Fibroblast of lung (primary cell): Measurements from ENCODE around the gene RMDN2. TPM values are rescaled to one million over a fixed set of nuclear protein-coding genes. Genes with fewer than 3 reads are reported as not detected.
A peak's percentile ranks its signal among the peaks of the same experiment; 100 is the strongest.

Source experiments
- DNase-seq, 2 donors: peaks; one replicate each; pipeline versions ENCODE4 v3.0.0 to v3.0.0-alpha.2; 2010; ENCODE audit warnings: low read depth in 2 of 2
- H2AFZ ChIP-seq: 2 replicates; pipeline ENCODE4 v1.5.1; 2012; ENCODE audit warnings: low read length, control low read depth, inconsistent platforms
- H3K27ac ChIP-seq: 2 replicates; pipeline ENCODE4 v1.5.1; 2011; ENCODE audit warnings: low read length, control low read depth; ENCODE audit not compliant: insufficient read depth
- H3K27me3 ChIP-seq: 2 replicates; pipeline ENCODE4 v1.5.1; 2011; ENCODE audit warnings: mild to moderate bottlenecking, low read length; ENCODE audit not compliant: control insufficient read depth, insufficient read depth
- H3K36me3 ChIP-seq: 2 replicates; pipeline ENCODE4 v1.5.1; 2011; ENCODE audit warnings: low read length; ENCODE audit not compliant: control insufficient read depth, insufficient read depth
- H3K4me1 ChIP-seq: 2 replicates; pipeline ENCODE4 v1.5.1; 2011; ENCODE audit warnings: low read length; ENCODE audit not compliant: control insufficient read depth, insufficient read depth; ENCODE audit errors: extremely low read depth
- H3K4me2 ChIP-seq: 2 replicates; pipeline ENCODE4 v1.5.1; 2011; ENCODE audit warnings: low read length, control low read depth; ENCODE audit not compliant: insufficient read depth; ENCODE audit errors: extremely low read depth
- H3K4me3 ChIP-seq, 4 experiments: fragments of 200-600 bp in 1 of 4; sonication (generic) in 1 of 4; replicated peaks in 1 of 4; 2 replicates each; pipeline ENCODE4 v1.5.1; 2011 to 2016; ENCODE audit warnings: low read length in 4 of 4, low read depth in 3 of 4, mild to moderate bottlenecking in 3 of 4, control low read depth in 2 of 4, inconsistent platforms in 1 of 4, mixed read lengths in 1 of 4; ENCODE audit not compliant: insufficient read depth in 1 of 4; ENCODE audit errors: control extremely low read depth in 1 of 4
- H3K79me2 ChIP-seq: 2 replicates; pipeline ENCODE4 v1.5.1; 2012; ENCODE audit warnings: mild to moderate bottlenecking, low read length, inconsistent platforms; ENCODE audit not compliant: control insufficient read depth, insufficient read depth
- H3K9ac ChIP-seq: 2 replicates; pipeline ENCODE4 v1.5.1; 2011; ENCODE audit warnings: mild to moderate bottlenecking, low read length, control low read depth; ENCODE audit not compliant: insufficient read depth
- H3K9me3 ChIP-seq: 2 replicates; pipeline ENCODE4 v1.5.1; 2012; ENCODE audit warnings: low read depth, low read length; ENCODE audit not compliant: control insufficient read depth, insufficient read depth
- H4K20me1 ChIP-seq: 2 replicates; pipeline ENCODE4 v1.5.1; 2011; ENCODE audit warnings: low read length; ENCODE audit not compliant: control insufficient read depth, insufficient read depth; ENCODE audit errors: extremely low read depth
- CTCF ChIP-seq, 2 donors: IDR thresholded peaks in 1 of 2; conservative IDR thresholded peaks in 1 of 2; 1 replicate in 1 of 2; 2 replicates in 1 of 2; pipeline ENCODE4 v1.5.1; 2011 to 2012; ENCODE audit warnings: low read length in 2 of 2, control low read depth in 1 of 2, inconsistent platforms in 1 of 2, low read depth in 1 of 2, mild to moderate bottlenecking in 1 of 2
- EZH2 ChIP-seq: IDR thresholded peaks from 2 replicates; pipeline ENCODE4 v1.5.1; 2012; ENCODE audit warnings: low read length, control low read depth, mild to moderate bottlenecking; ENCODE audit errors: missing control alignments
- polyA plus RNA-seq, 2 donors: library from polyadenylated mRNA; depleted of rRNA in 1 of 2; stranded (reverse) in 1 of 2; unstranded in 1 of 2; fragments of >200 nt; gene quantifications; 2 replicates each; pipeline ENCODE4 v1.2.1, GENCODE V29; 2011 to 2012; ENCODE audit warnings: missing spikeins in 1 of 2
- total RNA-seq: library from RNA; depleted of rRNA; stranded (reverse); fragments of >200 nt; gene quantifications from 2 replicates; pipeline ENCODE4 v1.2.1, GENCODE V29; 2014

Gene RMDN2
- total and polyA plus RNA-seq, 2 donors (not counting 1 experiment from before 2014, with no cell fraction given), result 5.4 to 9.2 TPM

DNA sequence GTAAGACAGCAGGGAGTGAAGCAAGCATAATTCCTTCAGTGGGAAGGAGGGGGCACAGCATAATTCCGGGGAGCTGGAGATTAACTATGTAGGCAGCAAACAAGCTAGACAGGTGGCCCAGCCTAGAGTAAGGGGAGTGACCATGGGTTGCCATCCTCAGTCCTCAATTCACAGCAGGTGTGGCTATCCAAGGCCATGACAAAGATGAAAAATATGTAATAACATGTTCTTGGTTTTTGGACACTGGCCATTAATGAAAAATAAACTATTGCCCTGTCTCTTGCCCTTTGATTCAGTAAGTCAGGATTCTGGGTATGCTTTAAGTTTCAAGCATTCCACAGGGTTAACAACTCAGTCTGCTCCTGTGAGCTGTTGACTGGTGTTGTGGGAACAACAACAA is 85.9 kb downstream of the RMDN2 start:
- no peak overlapping the region for H2AFZ ChIP-seq
- H3K36me3 ChIP-seq, result no peaks in the 10 kb centered on the region
- DNase-seq, result peak; percentile 4 to 5
- H4K20me1 ChIP-seq, result no peaks in the 10 kb centered on the region
- no peaks in the 10 kb centered on the region for H3K9me3 ChIP-seq
- H3K4me1 ChIP-seq, result no peaks in the 10 kb centered on the region
- no peak for TF ChIP-seq CTCF (conservative IDR thresholded peaks at IDR 0.05 in 1 of 2, IDR thresholded peaks at IDR 0.05 in 1 of 2; ENCODE audit: low read depth in 1 of 2, low read length in 2 of 2)
- no peak for TF ChIP-seq EZH2
- H3K4me2 ChIP-seq, result no peak overlapping the region
- no peak overlapping the region for H3K4me3 ChIP-seq
- H3K9ac ChIP-seq, result no peak overlapping the region
- H3K27ac ChIP-seq, result no peak overlapping the region
- H3K27me3 ChIP-seq, result no peaks in the 10 kb centered on the region
- no peaks in the 10 kb centered on the region for H3K79me2 ChIP-seq

- H2AFZ ChIP-seq, result no peak overlapping the region
- DNase-seq, result peak; percentile 34 to 73
- H3K4me2 ChIP-seq, result no peak overlapping the region
- no peaks in the 10 kb centered on the region for H3K27me3 ChIP-seq
- TF ChIP-seq EZH2, result no peak
- no peak for TF ChIP-seq CTCF (conservative IDR thresholded peaks at IDR 0.05 in 1 of 2, IDR thresholded peaks at IDR 0.05 in 1 of 2; ENCODE audit: low read depth in 1 of 2, low read length in 2 of 2)
- H3K79me2 ChIP-seq, result no peaks in the 10 kb centered on the region
- H4K20me1 ChIP-seq, result no peaks in the 10 kb centered on the region
- H3K36me3 ChIP-seq, result no peaks in the 10 kb centered on the region
- H3K9ac ChIP-seq, result no peak overlapping the region
- H3K27ac ChIP-seq, result no peak overlapping the region
- H3K4me3 ChIP-seq, result no peak overlapping the region
- H3K4me1 ChIP-seq, result no peaks in the 10 kb centered on the region
- H3K9me3 ChIP-seq, result no peaks in the 10 kb centered on the region
Observed at GRCh38 chr2:38013158-38013752, 88.2 kb downstream of the RMDN2 start.

DNA sequence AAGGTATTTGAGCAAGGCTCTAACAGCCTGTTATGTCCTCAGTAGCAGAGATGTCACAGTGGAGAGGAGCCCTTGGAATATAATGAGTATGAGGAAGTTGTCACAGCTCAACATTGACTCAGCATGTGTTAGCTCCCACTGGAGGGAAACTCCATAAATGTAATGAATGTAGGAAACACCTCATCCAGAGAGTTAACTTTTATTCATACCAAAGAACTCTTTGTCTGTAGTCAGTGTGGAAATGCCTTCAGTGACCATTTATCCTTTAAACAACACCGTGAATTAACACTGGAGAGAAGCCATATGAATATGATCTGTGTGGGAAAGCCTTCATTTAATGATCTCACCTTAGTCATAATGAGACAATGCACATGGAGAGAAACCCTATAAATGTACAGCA is 91.1 kb downstream of the RMDN2 start:
- Histone ChIP-seq H3K9me3 (no peaks in the 10 kb centered on the region), H3K36me3 (no peaks in the 10 kb centered on the region)
- no peak for DNase-seq

More for the DNA sequence above, 91.1 kb downstream of the RMDN2 start:
- H3K4me3 ChIP-seq, result no peak overlapping the region
- H4K20me1 ChIP-seq, result no peaks in the 10 kb centered on the region
- no peak overlapping the region for H3K9ac ChIP-seq
- no peaks in the 10 kb centered on the region for H3K79me2 ChIP-seq
- TF ChIP-seq EZH2, result no peak
- TF ChIP-seq CTCF (conservative IDR thresholded peaks at IDR 0.05 in 1 of 2, IDR thresholded peaks at IDR 0.05 in 1 of 2; ENCODE audit: low read depth in 1 of 2, low read length in 2 of 2), result no peak
- H3K4me1 ChIP-seq, result no peaks in the 10 kb centered on the region
- H3K27ac ChIP-seq, result no peak overlapping the region
- H3K27me3 ChIP-seq, result no peaks in the 10 kb centered on the region
- no peak overlapping the region for H3K4me2 ChIP-seq
- H2AFZ ChIP-seq, result no peak overlapping the region
